Trophoblast cell (in vitro differentiated cells and primary cell): Measurements from ENCODE around the gene MAMDC2.

Source experiments
- DNase-seq, 2 donors: peaks; one replicate each; pipeline ENCODE4 v3.0.0-alpha.2; 2016
- H2AFZ ChIP-seq: 2 replicates; pipeline ENCODE4 v1.6.1; 2013; ENCODE audit warnings: low read length, moderate library complexity, mild to moderate bottlenecking; ENCODE audit not compliant: insufficient read depth, poor library complexity
- H2AK5ac ChIP-seq: 2 replicates; pipeline ENCODE4 v1.6.1; 2013; ENCODE audit warnings: mild to moderate bottlenecking, low read length
- H2BK120ac ChIP-seq: 2 replicates; pipeline ENCODE4 v1.6.1; 2013; ENCODE audit warnings: low read length, mild to moderate bottlenecking, moderate library complexity; ENCODE audit not compliant: insufficient read depth, poor library complexity
- H2BK12ac ChIP-seq: 2 replicates; pipeline ENCODE4 v1.6.1; 2013; ENCODE audit warnings: mild to moderate bottlenecking, low read length, moderate library complexity
- H2BK5ac ChIP-seq: 2 replicates; pipeline ENCODE4 v1.6.1; 2013; ENCODE audit warnings: low read length, low read depth, moderate library complexity, mild to moderate bottlenecking; ENCODE audit not compliant: poor library complexity
- H3K14ac ChIP-seq: 2 replicates; pipeline ENCODE4 v1.6.1; 2013; ENCODE audit warnings: mild to moderate bottlenecking, low read length
- H3K18ac ChIP-seq: 2 replicates; pipeline ENCODE4 v1.6.1; 2013; ENCODE audit warnings: mild to moderate bottlenecking, low read length
- H3K23ac ChIP-seq: 2 replicates; pipeline ENCODE4 v1.6.1; 2013; ENCODE audit warnings: low read length
- H3K27ac ChIP-seq: 2 replicates; pipeline ENCODE4 v1.5.1; 2013; ENCODE audit warnings: low read depth, mild to moderate bottlenecking, inconsistent platforms, low read length, moderate library complexity
- H3K27me3 ChIP-seq: 2 replicates; pipeline ENCODE4 v1.6.1; 2013; ENCODE audit warnings: inconsistent platforms, mild to moderate bottlenecking, low read length, moderate library complexity; ENCODE audit not compliant: insufficient read depth
- H3K36me3 ChIP-seq, 2 experiments: 1 replicate in 1 of 2; 2 replicates in 1 of 2; pipeline ENCODE4 v1.6.1; 2013; ENCODE audit warnings: low read length in 2 of 2, mild to moderate bottlenecking in 2 of 2, moderate library complexity in 1 of 2; ENCODE audit not compliant: insufficient read depth in 2 of 2, control insufficient read depth in 1 of 2
- H3K4ac ChIP-seq: 2 replicates; pipeline ENCODE4 v1.6.1; 2013; ENCODE audit warnings: low read depth, mild to moderate bottlenecking, low read length, moderate library complexity
- H3K4me1 ChIP-seq, 2 experiments: 1 replicate in 1 of 2; 2 replicates in 1 of 2; pipeline ENCODE4 v1.6.1; 2013; ENCODE audit warnings: low read length in 2 of 2, mild to moderate bottlenecking in 2 of 2, moderate library complexity in 1 of 2; ENCODE audit not compliant: insufficient read depth in 2 of 2, control insufficient read depth in 1 of 2
- H3K4me2 ChIP-seq: 2 replicates; pipeline ENCODE4 v1.6.1; 2013; ENCODE audit warnings: inconsistent platforms, mild to moderate bottlenecking, low read length, moderate library complexity
- H3K4me3 ChIP-seq: 2 replicates; pipeline ENCODE4 v1.5.1; 2013; ENCODE audit warnings: mild to moderate bottlenecking, low read depth, low read length, inconsistent platforms
- H3K79me1 ChIP-seq: one replicate; pipeline ENCODE4 v1.6.1; 2013; ENCODE audit warnings: low read length
- H3K79me2 ChIP-seq: 2 replicates; pipeline ENCODE4 v1.6.1; 2013; ENCODE audit warnings: low read length, mild to moderate bottlenecking; ENCODE audit not compliant: control insufficient read depth, insufficient read depth, poor library complexity
- H3K9ac ChIP-seq: 2 replicates; pipeline ENCODE4 v1.6.1; 2013; ENCODE audit warnings: mild to moderate bottlenecking, low read length
- H3K9me3 ChIP-seq: 2 replicates; pipeline ENCODE4 v1.6.1; 2013; ENCODE audit warnings: low read depth, mild to moderate bottlenecking, control low read depth, inconsistent platforms, low read length; ENCODE audit not compliant: insufficient read depth
- H4K12ac ChIP-seq: 2 replicates; pipeline ENCODE4 v1.6.1; 2013; ENCODE audit warnings: low read depth, mild to moderate bottlenecking, low read length, moderate library complexity
- H4K8ac ChIP-seq: 2 replicates; pipeline ENCODE4 v1.6.1; 2013; ENCODE audit warnings: low read depth, mild to moderate bottlenecking, low read length, moderate library complexity
- H4K91ac ChIP-seq: one replicate; pipeline ENCODE4 v1.6.1; 2013; ENCODE audit warnings: low read depth, mild to moderate bottlenecking, low read length, moderate library complexity
- WGBS: extraction: QIAGEN DNeasy Blood & Tissue Kit; methylation state at CpG from one replicate; pipeline ENCODE4 v1.1.7; 2013; ENCODE audit warnings: missing lambda C conversion rate; ENCODE audit not compliant: insufficient read length, insufficient coverage; ENCODE audit errors: extremely low coverage; 5-methylcytosine and 5-hydroxymethylcytosine counted together

The MAMDC2 gene

DNA sequence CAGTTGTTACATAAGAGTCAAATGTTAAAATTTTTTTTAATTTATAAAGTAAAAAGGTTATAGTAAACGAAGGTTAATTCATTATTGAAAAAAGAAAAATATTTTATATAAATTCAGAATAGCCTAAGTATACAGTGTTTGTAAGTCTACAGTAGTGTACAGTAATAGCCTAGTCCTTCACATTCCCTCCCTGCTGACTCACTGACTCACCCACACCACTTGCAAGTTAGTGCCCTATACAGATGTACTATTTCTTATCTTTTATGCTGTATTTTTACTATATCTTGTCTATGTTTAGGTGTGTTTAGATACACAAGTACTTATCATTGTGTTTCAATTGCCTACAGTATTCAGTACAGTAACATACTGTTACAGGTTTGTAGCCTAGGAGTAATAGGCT is 57.6 kb downstream of the MAMDC2 start:
- no peaks in the 10 kb centered on the region for H3K79me2 ChIP-seq
- no peaks in the 10 kb centered on the region for H3K4me1 ChIP-seq
- no peak overlapping the region for H3K18ac ChIP-seq
- peak in 1 of 2 donors; percentile 36 for DNase-seq
- H2BK5ac ChIP-seq, result no peak overlapping the region
- H2AFZ ChIP-seq, result no peak overlapping the region
- no peak overlapping the region for H2AK5ac ChIP-seq
- H3K27ac ChIP-seq, result no peak overlapping the region
- H3K36me3 ChIP-seq, result no peaks in the 10 kb centered on the region
- H3K23ac ChIP-seq, result no peak overlapping the region
- no peaks in the 10 kb centered on the region for H3K27me3 ChIP-seq
- H4K12ac ChIP-seq, result no peak overlapping the region
- no peak overlapping the region for H3K9ac ChIP-seq
- H2BK120ac ChIP-seq, result no peak overlapping the region
- H3K14ac ChIP-seq, result no peak overlapping the region
- H3K4me3 ChIP-seq, result no peak overlapping the region
- H4K91ac ChIP-seq, result no peak overlapping the region
- WGBS, result no CpG with 5 or more reads among the region's 1 CpG
- no peaks in the 10 kb centered on the region for H3K9me3 ChIP-seq
- no peak overlapping the region for H3K4ac ChIP-seq
- H4K8ac ChIP-seq, result no peak overlapping the region
- H2BK12ac ChIP-seq, result no peak overlapping the region
- no peak overlapping the region for H3K4me2 ChIP-seq
- H3K79me1 ChIP-seq, result no peaks in the 10 kb centered on the region

DNA sequence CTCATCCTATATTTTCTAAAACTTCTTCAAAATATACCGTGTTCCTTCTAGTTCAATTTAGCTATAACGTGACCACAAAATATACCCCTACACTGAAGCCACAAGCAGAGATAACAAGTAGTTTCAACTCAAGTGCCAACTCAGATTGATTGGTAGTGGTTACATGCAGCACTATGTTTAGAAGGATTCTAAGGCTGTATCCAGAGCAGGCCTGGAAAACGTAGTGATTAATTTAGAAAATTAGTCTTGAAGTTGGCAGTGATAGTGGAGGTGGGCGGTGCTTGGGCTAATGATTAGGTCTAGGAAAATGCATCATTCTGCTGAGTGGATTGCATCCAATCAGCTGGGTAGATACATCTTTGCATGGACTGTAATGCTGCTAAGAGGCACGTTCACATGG is 61.5 kb downstream of the MAMDC2 start:
- H3K4me2 ChIP-seq, result no peak overlapping the region
- H3K4me3 ChIP-seq, result no peak overlapping the region
- H3K27me3 ChIP-seq, result no peaks in the 10 kb centered on the region
- H2BK5ac ChIP-seq, result no peak overlapping the region
- no peak for DNase-seq
- no peak overlapping the region for H2AK5ac ChIP-seq
- no peaks in the 10 kb centered on the region for H3K9me3 ChIP-seq
- H4K91ac ChIP-seq, result no peak overlapping the region
- 100% methylated on average over 1 of the region's 5 CpGs for WGBS
- H3K79me1 ChIP-seq, result no peaks in the 10 kb centered on the region
- no peak overlapping the region for H3K14ac ChIP-seq
- H4K8ac ChIP-seq, result no peak overlapping the region
- H4K12ac ChIP-seq, result no peak overlapping the region
- H2AFZ ChIP-seq, result no peak overlapping the region
- no peaks in the 10 kb centered on the region for H3K79me2 ChIP-seq
- no peak overlapping the region for H2BK12ac ChIP-seq
- H3K36me3 ChIP-seq, result no peaks in the 10 kb centered on the region
- no peak overlapping the region for H3K18ac ChIP-seq
- H3K9ac ChIP-seq, result no peak overlapping the region
- no peak overlapping the region for H3K4ac ChIP-seq
- no peak overlapping the region for H2BK120ac ChIP-seq
- no peaks in the 10 kb centered on the region for H3K4me1 ChIP-seq
- H3K27ac ChIP-seq, result no peak overlapping the region
- H3K23ac ChIP-seq, result no peak overlapping the region

DNA sequence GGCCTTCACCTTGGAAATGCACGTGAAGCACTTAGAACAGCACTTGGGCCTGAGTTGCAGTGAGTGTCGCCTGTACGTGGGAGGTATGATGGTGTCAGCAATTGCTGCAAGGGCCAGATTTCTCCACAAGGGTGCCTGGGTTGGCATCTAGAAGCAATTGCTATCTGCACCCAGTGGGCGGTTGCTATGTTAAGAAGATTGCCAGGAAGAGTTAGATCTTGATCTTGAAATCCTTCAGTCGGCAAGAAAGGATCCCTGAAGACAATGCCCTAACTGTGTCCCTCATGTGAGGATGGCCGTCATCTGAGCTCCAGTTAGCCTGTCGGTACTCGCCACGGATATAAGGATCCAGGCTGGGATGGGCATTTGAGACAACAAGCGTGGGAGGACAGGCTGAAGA is 62.9 kb downstream of the MAMDC2 start:
- H3K14ac ChIP-seq, result no peak overlapping the region
- WGBS, result no CpG with 5 or more reads among the region's 10 CpGs
- H3K79me1 ChIP-seq, result no peaks in the 10 kb centered on the region
- no peak overlapping the region for H2BK5ac ChIP-seq
- H2AFZ ChIP-seq, result no peak overlapping the region
- no peaks in the 10 kb centered on the region for H3K9me3 ChIP-seq
- no peak overlapping the region for H3K27ac ChIP-seq
- no peak overlapping the region for H3K18ac ChIP-seq
- no peak overlapping the region for H4K91ac ChIP-seq
- no peaks in the 10 kb centered on the region for H3K4me1 ChIP-seq
- H4K12ac ChIP-seq, result no peak overlapping the region
- no peak overlapping the region for H3K4me2 ChIP-seq
- H3K23ac ChIP-seq, result no peak overlapping the region
- no peak overlapping the region for H4K8ac ChIP-seq
- DNase-seq, result no peak
- no peak overlapping the region for H2BK12ac ChIP-seq
- H3K4me3 ChIP-seq, result no peak overlapping the region
- H3K27me3 ChIP-seq, result no peaks in the 10 kb centered on the region
- no peaks in the 10 kb centered on the region for H3K79me2 ChIP-seq
- H3K36me3 ChIP-seq, result no peaks in the 10 kb centered on the region
- H2AK5ac ChIP-seq, result no peak overlapping the region
- no peak overlapping the region for H3K4ac ChIP-seq
- no peak overlapping the region for H2BK120ac ChIP-seq
- H3K9ac ChIP-seq, result no peak overlapping the region

DNA sequence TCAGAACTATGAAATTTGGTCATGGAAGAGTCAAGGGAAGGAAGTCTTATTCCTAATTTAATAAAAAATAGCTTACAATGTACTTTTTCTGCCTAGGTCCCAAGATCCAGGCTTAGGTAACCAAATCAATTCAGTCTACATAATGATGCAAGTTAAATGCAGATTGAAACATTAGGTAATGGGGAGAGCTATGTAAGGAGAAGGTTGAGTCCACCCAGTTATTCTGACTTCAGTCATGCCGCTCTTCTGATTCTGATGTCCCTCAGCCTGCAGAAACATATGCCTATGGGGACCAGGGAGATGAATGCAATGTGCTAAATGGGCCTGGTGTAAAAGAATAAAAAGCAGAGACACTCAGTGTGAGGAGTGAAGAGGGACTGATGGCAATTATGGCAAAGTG is 63.9 kb downstream of the MAMDC2 start:
- DNase-seq, result no peak
- Histone ChIP-seq H2AFZ (no peak overlapping the region), H4K91ac (no peak overlapping the region), H4K12ac (no peak overlapping the region), H3K23ac (no peak overlapping the region), H3K27ac (no peak overlapping the region), H3K9me3 (no peaks in the 10 kb centered on the region), H2AK5ac (no peak overlapping the region), H2BK5ac (no peak overlapping the region), H3K14ac (no peak overlapping the region), H3K9ac (no peak overlapping the region), H4K8ac (no peak overlapping the region), H3K36me3 (no peaks in the 10 kb centered on the region), H3K4me2 (no peak overlapping the region), H3K4ac (no peak overlapping the region), H2BK120ac (no peak overlapping the region), H3K4me1 (peaks cover 0 to 3% of the 10 kb centered on the region in 2 experiments), H3K18ac (no peak overlapping the region), H3K27me3 (no peaks in the 10 kb centered on the region), H2BK12ac (no peak overlapping the region), H3K79me2 (no peaks in the 10 kb centered on the region), H3K79me1 (no peaks in the 10 kb centered on the region), H3K4me3 (no peak overlapping the region)
- WGBS, result no CpG with 5 or more reads among the region's 1 CpG
